GM21367 (cell line): ENCODE measurements around the gene GLRA3.
"Not testable (repeated sequence)": the region's sequence is repeated elsewhere in the genome, so short reads cannot be mapped to it uniquely, and the experiment has no call there.

ENCODE experiments used
- ATAC-seq: cut with Tn5 transposase; IDR thresholded peaks from one replicate; pipeline ENCODE4 v1.9.1; 2021; ENCODE audit not compliant: unreplicated experiment

GLRA3 gene

DNA sequence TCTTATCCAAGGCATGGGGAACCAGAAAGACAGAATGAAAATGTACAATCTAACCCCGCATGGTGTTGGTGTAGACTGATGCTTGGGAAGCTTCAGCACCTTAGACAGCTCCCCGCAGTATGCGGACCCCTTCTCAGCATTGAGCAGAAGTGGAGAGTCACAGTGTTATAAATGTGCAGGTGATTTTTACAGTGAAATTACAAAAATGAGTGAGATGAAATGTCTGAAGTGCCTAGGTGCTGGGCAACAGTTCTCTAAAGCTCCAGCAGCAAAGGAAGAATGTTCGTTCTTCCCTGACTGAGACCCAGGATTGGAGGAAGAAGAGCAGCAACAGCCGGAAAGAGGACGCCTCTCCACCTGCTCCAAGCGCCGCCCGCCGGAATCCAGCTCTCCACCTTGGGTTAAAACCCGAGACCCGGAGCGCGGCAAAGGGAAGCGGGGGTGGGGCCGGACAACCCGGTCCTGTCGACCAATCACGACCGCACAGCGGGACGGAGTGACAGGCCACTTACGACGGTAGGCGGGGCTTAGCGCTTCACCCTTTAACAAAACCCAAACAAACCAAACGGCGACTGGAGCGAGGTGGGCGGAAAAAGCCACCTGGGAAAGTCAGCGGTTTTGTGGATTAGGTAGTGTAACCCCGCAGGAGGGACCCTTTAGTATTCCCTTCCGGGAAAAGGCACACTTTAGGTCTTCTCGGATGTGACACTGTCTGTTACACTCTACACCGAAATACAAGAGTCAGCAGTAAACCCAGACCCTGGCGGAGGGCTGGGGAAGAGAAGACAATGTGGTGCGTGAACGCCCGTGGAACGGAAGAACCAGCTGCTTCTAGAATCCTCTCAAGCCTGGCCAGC is at the start of gene GLRA3:
Gene GLRA3 (minus strand): TSS at position 403 of the 857 bp plus-strand sequence. CDS start 436 bp downstream, outside the sequence.
- peak; percentile 91 for ATAC-seq

DNA sequence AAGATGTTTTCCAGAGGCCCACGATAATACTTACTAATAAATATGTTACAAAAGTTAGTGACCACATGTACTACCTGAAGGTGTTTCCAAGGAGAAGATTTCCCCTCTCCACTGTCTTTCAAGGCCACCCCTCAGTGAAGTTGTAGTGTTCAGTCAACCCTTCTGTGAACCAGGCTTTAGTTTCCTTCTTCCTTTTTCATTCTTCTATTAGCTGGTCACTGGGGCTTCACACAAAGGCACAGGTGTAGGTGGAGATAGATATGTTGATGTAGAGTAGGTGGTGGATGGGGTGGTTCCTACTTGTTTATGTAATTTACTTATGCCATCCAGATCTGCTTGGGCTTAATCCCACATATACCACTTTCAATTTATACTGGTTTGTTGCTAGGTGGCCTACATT is 45.9 kb upstream of the GLRA3 start:
- ATAC-seq, result no peak

DNA sequence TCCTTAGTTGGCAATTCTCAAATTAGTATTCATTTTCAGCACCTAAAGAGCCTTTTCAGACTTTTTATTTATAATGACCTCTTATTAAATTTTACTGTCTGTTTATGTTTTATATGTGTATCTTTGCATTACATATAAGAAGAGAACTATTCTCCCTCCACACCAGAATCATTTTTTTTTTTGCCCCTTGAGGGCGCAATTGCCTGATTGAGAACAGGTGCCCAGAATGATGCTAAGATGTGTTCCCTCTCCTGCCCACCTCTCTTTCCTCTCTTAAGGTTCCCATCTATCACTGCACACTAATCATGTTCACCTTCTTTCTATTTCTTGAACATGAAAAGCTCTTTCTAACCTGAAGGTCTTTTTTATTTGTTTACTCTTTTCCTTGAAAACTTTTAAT is 44.9 kb upstream of the GLRA3 start:
- peak; percentile 69 for ATAC-seq

DNA sequence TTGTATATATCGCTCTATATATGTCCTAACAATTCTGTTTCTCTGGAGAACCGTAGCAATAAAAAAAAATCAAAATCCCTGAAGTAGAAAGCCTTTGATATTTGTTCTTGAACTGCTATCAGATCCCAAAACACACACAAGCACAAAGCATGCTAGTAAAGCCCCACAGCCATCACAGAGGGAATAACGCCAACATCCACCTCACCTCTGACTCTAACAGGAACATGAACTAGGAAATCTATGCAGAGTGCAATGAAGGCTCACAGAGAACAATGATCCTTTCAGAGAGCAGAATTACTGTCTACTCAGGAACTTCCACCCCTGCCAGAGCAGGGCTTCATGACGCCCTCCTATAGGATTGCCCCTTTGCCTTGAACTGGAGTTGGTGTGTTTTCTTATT is 44.1 kb upstream of the GLRA3 start:
- ATAC-seq, result not testable (repeated sequence)

DNA sequence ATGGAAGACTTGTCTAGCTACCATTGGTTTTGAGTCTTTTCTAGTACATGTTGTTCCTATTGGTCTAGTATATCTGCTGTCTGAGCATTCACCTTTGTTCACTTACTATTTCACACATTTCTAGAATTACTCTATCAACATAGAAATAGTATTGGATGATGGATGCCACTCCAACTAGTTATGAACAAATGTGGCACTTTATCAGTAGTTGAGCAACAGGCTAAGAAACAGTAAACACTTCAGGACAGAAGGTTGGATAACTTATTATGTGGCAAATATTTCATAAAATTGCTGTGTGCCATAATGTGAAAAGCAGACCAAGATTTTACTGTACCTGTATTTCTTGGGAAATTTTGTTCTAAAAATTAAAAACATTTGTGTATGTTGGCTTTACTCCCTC is 42.4 kb upstream of the GLRA3 start:
- no peak for ATAC-seq

DNA sequence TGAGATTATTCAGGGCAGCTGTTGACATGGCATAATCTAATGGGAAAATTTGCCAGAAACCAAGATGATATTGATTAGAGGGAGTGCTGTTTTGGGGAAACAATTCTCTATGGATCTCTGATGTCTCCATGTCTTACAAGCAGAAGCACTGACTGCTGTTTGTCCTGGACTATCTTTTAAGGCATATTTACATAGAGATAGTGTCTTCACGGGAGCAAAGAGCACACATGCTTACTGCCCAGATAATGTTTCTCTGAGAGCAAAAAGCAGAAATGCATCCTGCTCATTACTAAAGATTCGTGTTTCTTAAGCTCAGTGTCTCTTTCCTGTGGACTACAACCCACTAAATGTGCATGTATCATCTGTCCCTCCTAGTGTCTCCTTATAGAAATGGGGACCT is 41.3 kb upstream of the GLRA3 start:
- ATAC-seq, result no peak

DNA sequence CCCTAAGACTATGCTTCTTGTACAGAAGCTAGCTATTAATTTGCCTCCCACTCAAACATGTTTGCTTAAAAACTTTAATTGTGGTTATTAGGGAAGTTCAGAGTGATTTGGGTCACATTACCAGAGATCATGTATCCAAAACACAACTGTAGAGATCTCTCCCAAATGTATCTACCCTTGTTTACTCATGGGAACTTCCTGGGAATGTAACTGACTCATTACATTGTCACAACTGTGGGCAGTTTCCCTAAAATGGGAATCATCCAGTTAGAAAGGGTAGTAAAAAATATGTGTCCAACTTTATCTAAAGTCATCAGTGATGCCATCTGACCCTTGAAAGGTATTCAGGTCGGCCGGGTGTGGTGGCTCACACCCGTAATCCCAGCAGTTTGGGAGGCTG is 40.3 kb upstream of the GLRA3 start:
- no peak for ATAC-seq

DNA sequence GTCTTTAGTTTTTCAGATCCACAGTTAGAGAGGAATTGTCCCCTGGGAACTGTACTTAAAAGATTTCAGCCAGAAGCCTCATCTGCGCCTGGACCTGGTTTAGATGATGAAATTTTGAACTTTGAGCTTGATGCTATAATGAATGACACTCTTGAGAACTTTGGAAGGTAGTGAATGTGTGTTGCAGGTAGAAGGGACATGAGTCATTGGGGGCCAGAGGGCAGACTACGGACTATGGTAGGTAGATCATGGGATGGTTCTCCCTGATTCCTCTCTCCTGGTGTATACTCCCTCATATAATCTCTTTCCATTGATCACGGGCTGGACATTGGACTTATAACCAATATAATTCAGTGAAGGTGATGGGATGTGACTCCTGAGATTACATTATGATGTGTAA is 38.9 kb upstream of the GLRA3 start:
- no peak for ATAC-seq

DNA sequence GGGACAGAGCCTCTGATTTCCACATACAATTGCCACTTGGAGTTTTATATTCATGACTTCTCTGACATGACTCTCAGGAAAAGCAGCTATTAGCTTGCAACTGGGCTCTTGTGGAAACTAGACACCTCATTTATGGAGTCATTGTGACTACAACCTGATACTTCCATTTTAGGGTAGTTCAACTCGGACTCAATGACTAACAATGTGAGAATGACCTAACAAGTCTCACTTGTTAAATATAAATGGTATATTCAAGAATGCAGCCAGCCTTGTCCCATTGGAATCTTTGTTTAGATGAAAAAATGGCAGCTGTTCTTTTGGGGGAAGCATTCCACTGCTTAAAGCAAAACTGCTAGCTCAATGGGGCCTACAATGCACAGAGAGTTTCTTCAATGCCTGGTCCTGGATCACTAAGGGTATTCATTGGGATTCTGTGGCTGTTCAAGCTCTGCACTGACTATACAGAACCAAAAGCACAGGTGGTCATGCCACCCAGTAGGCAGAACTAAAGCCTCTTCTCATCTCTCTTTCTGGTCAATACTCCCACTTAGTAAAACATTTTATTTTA is 36.5 kb upstream of the GLRA3 start:
- ATAC-seq, result no peak

DNA sequence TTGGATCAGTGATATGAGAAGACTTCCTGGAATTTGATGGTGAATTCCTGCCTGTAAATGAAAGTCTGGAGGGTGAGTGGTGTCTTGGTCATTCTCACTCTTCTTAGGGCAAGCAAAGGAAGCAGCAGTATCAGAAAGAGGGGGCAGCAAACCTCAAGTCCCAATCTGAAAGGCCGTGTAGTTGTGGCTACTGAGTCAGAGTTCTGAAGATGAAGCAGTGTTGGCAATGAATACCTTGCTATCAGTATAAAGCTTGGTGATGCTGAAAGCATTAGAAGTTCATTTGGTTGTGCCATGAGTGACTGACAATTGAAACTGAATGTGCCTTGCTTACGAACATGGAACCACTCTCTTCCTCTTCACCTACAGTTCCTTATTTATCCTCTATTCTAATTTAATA is 35.0 kb upstream of the GLRA3 start:
- ATAC-seq, result no peak

DNA sequence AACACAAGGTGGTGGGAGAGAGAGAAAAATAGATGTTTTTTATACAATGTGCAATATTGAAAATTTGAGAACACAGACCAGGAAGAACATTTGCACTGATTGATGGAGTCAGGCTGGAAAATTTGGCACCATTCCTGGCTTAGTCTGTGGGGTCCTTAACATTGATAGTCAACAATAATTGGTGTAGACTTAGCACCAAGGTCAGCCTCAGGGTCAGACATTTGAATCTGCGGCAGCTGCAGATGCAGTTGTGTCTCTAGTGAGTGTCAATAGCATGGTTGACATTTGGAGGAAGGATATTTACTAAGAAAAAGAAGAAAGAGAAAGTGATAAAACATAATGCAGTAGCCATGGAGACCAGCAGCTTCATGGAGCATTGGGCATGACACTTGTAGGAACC is 31.5 kb upstream of the GLRA3 start:
- ATAC-seq, result no peak

DNA sequence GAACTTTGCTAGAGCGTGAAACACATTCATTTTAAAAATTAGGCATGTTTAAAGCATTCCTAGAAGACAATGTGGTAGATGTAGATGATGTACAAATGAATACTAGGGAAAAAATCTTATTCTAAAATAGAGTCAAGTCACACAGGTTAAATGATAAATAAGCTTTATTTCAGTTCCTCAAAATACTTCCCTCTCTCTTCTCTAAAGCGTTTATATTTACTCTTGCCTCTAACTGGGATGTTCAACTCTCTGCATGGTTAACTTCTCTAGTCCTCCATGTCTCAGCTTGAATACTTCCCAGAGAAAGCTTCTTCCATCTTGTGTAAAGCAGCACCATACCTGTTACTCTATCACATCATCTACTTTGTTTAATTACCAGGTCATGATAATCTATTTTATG is 30.9 kb upstream of the GLRA3 start:
- peak; percentile 78 for ATAC-seq

DNA sequence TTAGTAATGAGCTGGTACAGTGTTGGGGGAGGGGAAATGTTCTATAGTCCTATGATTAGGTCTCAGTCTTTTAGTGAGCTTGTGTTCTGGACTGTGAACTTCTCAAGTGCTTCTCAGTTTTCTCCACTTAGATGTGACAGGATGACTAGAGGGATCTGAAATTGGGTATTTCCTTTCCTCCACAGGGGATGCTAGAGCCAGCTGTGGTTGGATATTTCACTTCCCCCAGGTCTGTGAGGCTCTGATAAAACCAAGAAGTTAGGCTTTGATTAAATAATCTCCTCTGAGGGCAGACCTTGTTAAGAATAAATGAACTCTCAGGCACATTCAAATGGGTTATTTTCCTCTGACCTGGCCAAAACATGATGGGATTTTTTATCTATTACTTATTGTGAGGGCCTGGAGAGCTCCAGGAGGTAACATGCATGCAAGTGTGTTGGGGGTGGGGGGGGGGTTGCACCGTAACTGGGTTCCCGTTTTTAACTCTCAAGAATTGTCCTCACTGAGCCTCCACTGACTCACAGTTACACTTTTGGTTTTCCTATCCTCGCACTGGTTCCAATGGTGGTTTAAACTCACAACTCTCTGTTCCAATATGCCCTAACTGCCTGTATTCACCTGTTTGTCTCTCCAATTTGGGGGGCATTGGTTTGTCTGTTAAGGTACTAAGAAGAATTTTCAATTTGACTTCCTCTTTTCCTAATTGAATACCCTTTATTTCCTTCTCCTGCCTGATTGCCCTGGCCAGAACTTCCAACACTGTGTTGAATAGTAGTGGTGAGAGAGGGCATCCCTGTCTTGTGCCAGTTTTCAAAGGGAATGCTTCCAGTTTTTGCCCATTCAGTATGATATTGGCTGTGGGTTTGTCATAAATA is 28.1 kb upstream of the GLRA3 start:
- ATAC-seq, result no peak

DNA sequence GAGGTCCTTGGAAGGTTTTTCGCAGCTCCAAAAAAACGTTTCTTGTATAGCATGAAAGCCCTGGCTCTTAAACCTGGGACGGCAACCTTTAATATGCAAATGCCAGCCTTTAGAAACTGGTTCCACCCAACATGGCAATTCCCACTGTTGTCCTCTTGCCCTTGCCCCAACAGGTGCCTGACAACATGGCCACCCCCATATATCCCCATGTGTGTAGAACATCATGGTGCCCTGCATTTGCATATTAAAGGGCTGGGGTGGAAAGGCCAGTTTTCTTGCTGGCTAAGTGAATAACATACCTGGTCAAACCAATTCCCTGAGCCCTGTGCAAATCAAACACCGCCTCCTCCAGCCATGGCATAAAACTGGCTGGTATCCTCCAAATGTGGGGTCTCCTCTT is 26.0 kb upstream of the GLRA3 start:
- no peak for ATAC-seq

DNA sequence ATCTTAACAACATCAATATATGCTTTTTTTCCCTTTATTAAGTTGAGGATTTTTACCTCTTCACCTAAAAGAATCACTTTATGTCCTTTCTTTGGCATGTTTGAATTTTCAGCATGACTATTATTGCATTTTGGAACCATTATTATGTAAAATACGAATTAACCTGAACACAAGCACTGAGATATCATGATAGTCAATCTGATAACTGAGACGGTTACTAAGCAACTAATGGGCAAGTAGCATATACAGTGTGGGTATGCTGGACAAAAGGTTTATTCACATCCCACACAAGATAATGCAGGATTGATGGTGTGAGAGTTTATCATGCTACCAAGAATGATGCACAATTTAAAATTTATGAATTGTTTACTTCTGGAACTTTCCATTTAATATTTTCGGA is 24.6 kb upstream of the GLRA3 start:
- ATAC-seq, result no peak

DNA sequence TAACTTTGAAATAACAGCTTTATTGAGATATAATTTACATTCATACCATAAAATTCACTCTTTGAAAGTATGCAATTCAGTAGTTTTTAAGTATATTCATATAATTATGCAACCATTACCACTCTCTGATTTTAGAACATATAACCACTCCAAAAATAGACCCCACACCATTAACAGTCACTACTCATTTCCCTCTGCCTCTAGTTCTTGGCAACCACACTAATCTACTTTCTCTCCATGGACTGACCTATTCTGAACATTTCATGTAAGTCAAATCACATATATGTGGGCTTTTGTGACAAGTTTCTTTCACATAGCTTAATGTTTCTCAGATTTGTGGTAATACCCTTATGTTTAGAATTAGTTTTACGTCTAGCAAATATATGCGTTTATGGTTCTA is 19.5 kb upstream of the GLRA3 start:
- no peak for ATAC-seq

DNA sequence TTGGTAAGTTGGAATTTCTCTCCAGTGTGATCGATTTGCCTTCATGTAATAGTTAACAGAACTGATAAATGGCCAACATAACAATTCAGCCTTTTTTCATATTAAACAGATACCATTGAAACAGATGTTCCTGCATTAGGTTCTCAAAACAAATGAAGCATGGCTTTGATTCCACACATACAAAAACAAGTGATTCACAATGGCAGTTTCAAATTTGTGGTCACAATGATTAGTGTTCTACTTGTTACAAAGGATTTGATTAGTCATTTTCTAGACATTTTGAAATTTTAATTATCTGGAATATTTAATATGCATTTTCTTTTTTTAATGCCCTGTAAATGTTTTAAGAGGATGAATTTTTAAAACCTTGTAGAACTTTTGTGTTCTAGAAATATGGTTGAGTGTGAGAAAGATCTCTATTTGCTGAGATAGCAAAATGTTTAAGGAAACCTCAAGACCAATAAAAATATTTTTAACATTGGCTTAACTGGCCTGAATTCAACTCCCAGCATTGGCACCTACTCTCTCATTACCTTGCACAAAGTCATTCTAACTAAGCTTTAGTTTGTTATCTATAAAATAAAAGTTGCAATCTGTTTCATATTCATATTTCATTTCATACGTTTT is 18.9 kb upstream of the GLRA3 start:
- no peak for ATAC-seq

DNA sequence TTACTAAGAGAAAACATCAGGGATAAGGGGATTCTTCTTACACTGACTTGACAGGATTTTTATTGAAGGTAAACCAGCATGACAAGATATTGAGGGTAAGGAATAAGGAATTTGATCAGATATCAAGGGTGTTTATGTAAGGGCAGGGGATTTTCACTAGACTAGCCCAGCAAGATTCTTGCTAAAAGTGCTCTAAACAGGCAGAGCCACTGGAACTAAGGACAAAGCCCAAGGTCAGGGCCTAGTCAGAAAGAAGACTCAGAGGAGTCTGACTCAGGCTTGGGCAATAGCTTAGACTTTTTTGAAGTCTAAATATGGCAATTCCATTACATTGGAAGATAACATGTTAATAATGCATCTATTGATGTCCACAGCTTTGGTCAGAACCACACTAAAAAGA is 6.5 kb upstream of the GLRA3 start:
- ATAC-seq, result no peak

DNA sequence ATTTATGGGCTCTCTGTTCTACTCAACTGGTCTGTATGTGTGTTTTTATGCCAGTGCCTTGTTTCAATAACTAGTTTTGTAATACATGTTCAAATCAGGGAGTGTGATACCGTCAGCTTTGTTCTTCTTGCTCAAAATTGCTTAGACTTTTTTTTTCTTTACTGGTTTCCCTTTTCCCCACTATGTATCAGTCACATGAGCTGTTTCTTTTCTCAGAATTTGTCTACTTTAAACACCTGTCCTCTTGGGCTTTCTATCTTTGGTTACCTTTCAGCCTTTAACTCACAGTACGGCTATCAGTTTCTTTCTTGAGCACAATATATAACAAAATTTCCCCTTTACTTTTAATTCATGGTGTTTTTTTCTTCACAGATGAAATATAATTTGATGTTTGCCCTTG is 5.4 kb upstream of the GLRA3 start:
- ATAC-seq, result no peak

DNA sequence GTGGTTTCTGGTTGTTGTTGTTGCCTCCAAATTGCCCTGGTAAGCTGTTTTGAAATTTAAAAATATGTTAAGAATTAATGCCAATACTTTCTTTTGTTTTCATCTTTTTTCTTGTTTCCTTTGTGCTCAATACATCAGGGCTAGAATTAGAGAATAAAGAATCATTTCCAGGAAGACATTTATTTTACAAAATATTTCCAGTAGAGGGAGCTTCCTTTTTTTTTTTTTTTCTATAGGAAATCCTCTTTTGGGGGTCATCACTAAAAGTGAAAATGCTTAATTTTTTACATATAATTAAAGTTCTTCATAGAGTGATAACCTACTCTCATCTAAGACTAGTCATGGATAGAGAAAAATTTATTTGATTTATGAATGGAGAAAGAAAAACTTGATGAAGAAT is 2.4 kb downstream of the GLRA3 start:
- no peak for ATAC-seq

DNA sequence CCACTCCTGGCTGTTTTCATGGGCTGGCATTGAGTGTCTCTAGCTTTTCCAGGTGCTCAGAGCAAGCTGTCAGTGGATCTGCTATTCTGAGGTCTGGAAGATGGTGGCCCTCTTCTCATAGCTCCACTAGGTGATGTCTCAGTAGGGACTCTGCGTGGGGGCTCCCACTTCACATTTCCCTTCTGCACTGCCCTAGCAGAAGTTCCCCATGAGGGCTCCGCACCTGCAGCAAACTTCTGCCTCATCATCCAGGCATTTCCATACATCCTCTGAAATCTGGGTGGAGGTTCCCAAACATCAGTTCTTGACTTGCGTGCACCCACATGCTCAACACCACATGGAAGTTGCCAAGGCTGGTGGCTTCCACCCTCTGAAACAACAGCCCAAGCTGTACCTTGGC is 13.8 kb downstream of the GLRA3 start:
- no peak for ATAC-seq
